Skeletal muscle satellite cell (primary cell): ENCODE data around the gene EGFL6.
"Not testable (repeated sequence)": the region's sequence is repeated elsewhere in the genome, so short reads cannot be mapped to it uniquely, and the experiment has no call there.

Experiments used
- H3K27me3 ChIP-seq: 2 replicates; pipeline ENCODE4 v1.7.0; 2013; ENCODE audit warnings: low read length; ENCODE audit not compliant: control insufficient read depth, insufficient read depth
- H3K36me3 ChIP-seq: 2 replicates; pipeline ENCODE4 v1.7.0; 2013; ENCODE audit warnings: mild to moderate bottlenecking, control low read depth, low read length; ENCODE audit not compliant: insufficient read depth
- H3K4me1 ChIP-seq: 2 replicates; pipeline ENCODE4 v1.7.0; 2013; ENCODE audit warnings: low read length; ENCODE audit not compliant: control insufficient read depth, insufficient read depth
- H3K4me2 ChIP-seq: 2 replicates; pipeline ENCODE4 v1.7.0; 2013; ENCODE audit warnings: mild to moderate bottlenecking, low read length
- H3K4me3 ChIP-seq: 2 replicates; pipeline ENCODE4 v1.7.0; 2013; ENCODE audit warnings: low read length
- H3K9ac ChIP-seq: 2 replicates; pipeline ENCODE4 v1.7.0; 2013; ENCODE audit warnings: mild to moderate bottlenecking, low read depth, low read length, moderate library complexity
- H3K9me3 ChIP-seq: replicated peaks from 2 replicates; pipeline ENCODE4 v1.7.0; 2013; ENCODE audit warnings: mild to moderate bottlenecking, control low read depth, low read length

The EGFL6 gene

GRCh38 chrX:13638826-13639225, 69.4 kb downstream of the EGFL6 start:
- Histone ChIP-seq H3K9me3 (no peaks in the 10 kb centered on the region), H3K27me3 (peaks cover 12% of the 10 kb centered on the region), H3K36me3 (no peaks in the 10 kb centered on the region), H3K4me3 (no peak overlapping the region), H3K9ac (no peak overlapping the region), H3K4me2 (no peak overlapping the region), H3K4me1 (no peaks in the 10 kb centered on the region)

GRCh38 chrX:13641684-13642083, 72.3 kb downstream of the EGFL6 start:
- not testable (repeated sequence) for H3K4me2 ChIP-seq, H3K36me3 ChIP-seq, H3K9me3 ChIP-seq, H3K9ac ChIP-seq, H3K27me3 ChIP-seq, H3K4me3 ChIP-seq, H3K4me1 ChIP-seq

DNA sequence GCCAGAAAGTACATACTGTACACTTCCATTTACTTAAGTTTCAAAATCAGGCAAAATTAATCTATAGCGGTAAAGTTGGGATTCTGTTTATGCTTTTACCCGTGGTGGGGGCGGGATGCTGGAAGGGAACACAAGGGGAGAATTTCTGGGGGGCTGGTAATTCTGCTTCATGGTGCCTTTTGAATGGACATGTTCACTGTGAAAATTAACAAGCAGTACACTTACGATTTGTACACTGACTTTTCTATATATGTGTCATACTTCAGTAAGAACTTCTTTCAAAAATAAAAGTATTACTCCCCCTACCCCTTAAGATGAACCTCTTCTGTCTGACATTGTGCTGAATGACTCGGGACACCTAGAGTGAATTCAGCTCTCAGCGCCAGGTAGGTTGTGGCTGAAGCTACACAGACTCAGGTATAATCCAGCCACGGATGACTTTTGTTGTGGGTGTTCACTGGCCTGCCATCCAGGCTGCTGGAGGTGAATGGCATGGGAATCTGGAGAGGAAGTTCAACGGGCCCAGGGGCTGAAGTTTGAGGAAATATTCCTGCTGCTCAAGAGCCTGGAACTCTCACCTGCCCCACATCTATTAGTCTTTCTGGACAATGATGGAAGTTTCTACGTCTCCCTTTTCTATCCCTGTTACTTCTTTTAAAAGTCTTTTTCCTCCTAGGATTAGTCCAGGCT, 76.2 kb downstream of the EGFL6 start:
- H3K4me2 ChIP-seq = no peak overlapping the region
- H3K4me1 ChIP-seq = peaks cover 4% of the 10 kb centered on the region
- H3K27me3 ChIP-seq = peaks cover 2% of the 10 kb centered on the region
- H3K4me3 ChIP-seq = no peak overlapping the region
- no peaks in the 10 kb centered on the region for H3K9me3 ChIP-seq
- no peaks in the 10 kb centered on the region for H3K36me3 ChIP-seq
- H3K9ac ChIP-seq = no peak overlapping the region

DNA sequence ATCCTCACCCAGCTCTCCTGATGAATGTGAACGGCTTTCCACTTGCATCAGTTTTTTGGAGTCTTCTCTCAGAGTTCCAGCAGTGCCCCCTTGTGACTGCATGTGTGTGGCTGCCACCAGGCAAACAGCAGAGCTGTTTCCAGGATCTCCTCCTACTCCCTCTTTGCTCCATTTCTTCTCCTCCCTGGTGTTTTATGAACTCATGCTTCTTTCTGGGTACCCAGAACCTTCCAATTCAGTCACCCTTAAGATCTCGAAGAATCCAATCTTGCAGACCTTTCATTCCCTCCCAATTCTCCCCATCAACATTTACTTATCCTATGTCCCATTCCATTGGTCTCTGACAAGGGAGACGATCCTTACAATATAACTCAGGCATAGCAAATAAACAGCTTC, 76.8 kb downstream of the EGFL6 start:
- Histone ChIP-seq H3K9ac (no peak overlapping the region), H3K36me3 (no peaks in the 10 kb centered on the region)

GRCh38 chrX:13647709-13648212, 78.4 kb downstream of the EGFL6 start:
- H3K4me3 ChIP-seq = no peak overlapping the region
- H3K27me3 ChIP-seq = peaks cover 2% of the 10 kb centered on the region
- H3K4me1 ChIP-seq = peaks cover 4% of the 10 kb centered on the region
- no peak overlapping the region for H3K9ac ChIP-seq
- H3K4me2 ChIP-seq = no peak overlapping the region
- no peaks in the 10 kb centered on the region for H3K9me3 ChIP-seq
- no peaks in the 10 kb centered on the region for H3K36me3 ChIP-seq

More for the DNA sequence above, 76.8 kb downstream of the EGFL6 start:
- peaks cover 2% of the 10 kb centered on the region for H3K27me3 ChIP-seq
- H3K4me1 ChIP-seq = peaks cover 4% of the 10 kb centered on the region
- H3K9me3 ChIP-seq = no peaks in the 10 kb centered on the region
- no peak overlapping the region for H3K4me3 ChIP-seq
- no peak overlapping the region for H3K4me2 ChIP-seq

DNA sequence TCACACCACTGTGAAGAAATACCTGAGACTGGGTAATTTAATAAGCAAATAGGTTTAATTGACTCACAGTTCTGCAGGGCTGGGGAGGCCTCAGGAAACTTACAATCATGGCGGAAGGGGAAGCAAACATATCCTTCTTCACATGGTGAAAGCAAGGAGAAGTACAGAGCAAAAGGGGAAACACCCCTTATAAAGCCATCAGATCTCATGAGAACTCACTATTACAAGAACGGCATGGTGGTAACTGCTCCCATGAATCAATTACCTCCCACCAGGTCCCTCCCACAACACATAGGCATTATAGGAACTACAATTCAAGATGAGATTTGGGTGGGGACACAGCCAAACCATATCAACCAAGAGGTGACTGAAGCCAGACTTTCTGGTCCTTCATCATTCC, 78.9 kb downstream of the EGFL6 start:
- H3K36me3 ChIP-seq, H3K9ac ChIP-seq, H3K4me2 ChIP-seq, H3K9me3 ChIP-seq, H3K4me1 ChIP-seq, H3K4me3 ChIP-seq, H3K27me3 ChIP-seq: not testable (repeated sequence)

GRCh38 chrX:13649838-13650237, 80.4 kb downstream of the EGFL6 start:
- H3K27me3 ChIP-seq = no peaks in the 10 kb centered on the region
- peaks cover 8% of the 10 kb centered on the region for H3K4me1 ChIP-seq
- no peak overlapping the region for H3K4me2 ChIP-seq
- no peaks in the 10 kb centered on the region for H3K9me3 ChIP-seq
- H3K36me3 ChIP-seq = no peaks in the 10 kb centered on the region
- no peak overlapping the region for H3K9ac ChIP-seq
- H3K4me3 ChIP-seq = no peak overlapping the region

GRCh38 chrX:13650318-13650717, 80.9 kb downstream of the EGFL6 start:
- Histone ChIP-seq H3K9me3 (no peaks in the 10 kb centered on the region), H3K36me3 (no peaks in the 10 kb centered on the region), H3K9ac (no peak overlapping the region), H3K27me3 (no peaks in the 10 kb centered on the region), H3K4me3 (no peak overlapping the region), H3K4me2 (no peak overlapping the region), H3K4me1 (peaks cover 8% of the 10 kb centered on the region)

- Histone ChIP-seq H3K36me3 (no peaks in the 10 kb centered on the region), H3K4me1 (peaks cover 8% of the 10 kb centered on the region), H3K27me3 (no peaks in the 10 kb centered on the region), H3K9me3 (no peaks in the 10 kb centered on the region), H3K4me2 (no peak overlapping the region), H3K9ac (no peak overlapping the region), H3K4me3 (no peak overlapping the region)
Measured at GRCh38 chrX:13651150-13651549, 81.7 kb downstream of the EGFL6 start.

DNA sequence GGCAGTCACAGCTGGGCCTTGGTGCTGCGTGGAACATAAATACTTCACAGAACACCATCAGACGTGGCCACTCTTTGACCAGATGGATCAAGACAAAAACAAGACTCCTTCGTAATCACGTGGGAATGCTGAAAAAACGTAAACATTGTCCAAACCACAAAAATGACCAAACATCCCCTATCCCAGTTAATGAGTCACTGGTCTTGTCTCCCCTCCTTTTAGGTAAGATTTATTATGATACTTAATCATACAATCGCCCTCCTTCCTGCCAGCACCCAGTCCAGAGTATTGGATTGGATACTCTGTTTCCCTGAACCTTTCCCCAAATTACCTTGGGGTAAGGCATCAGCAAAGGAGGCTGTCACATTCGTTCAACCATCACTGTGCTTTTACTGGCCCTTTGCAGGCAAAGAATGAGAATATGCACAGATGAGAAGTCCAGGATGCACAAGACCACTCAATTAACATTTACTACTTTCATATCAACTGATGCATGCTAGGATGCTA, 82.9 kb downstream of the EGFL6 start:
- peak overlapping the region; percentile 87 for H3K9ac ChIP-seq

DNA sequence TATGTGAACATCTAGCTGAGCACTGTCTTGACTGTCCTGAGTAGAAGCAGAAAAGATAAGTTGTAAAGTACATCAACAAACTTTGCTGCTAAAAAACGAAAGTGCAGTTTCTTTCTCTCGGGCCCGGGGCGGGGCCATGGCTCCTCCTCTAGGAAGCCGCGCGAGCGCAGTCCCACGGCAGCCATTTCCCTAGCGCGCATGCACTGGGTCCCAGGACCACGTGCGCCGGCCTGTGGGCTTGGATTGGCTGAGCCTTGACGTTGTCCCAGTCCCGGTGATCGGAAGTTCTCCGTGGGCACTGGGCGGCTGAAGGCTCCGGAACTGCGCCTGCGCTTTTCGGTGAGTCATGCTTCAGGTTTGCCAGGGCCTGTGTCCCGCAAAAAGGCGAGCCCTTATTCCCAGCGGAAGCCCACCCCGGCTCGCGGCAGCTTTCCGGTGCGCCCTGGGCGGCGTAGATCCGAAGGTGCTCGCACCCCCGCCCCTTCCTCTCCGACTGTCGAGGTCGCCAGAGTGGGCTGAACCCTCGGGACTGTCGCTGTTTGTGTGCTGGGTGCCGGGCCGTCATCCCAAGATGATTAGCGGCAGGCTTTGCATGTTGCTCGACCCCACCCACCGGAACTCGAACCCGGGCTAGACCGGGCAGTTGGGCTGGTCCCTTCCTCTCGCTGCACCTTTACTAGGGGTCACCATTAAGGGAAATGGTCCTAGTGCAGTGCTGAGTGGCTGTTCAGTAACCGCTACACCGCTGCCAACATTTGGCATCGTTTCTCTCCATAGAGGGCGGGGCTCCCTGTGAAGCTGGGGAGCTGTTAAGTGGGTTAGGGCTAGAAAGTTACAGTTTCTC, 83.7 kb downstream of the EGFL6 start, which contains the start of gene TCEANC:
Gene TCEANC (plus strand): TSS at position 292 of the 844 bp plus-strand sequence. CDS start 9,368 bp downstream, outside the sequence.
- Histone ChIP-seq H3K27me3 (no peaks in the 10 kb centered on the region), H3K4me1 (peaks cover 4% of the 10 kb centered on the region), H3K4me3 (peak within 1 kb of the TSS; percentile 79), H3K9me3 (no peaks in the 10 kb centered on the region), H3K4me2 (peak within 1 kb of the TSS; percentile 88), H3K36me3 (no peaks in the 10 kb centered on the region), H3K9ac (peak within 1 kb of the TSS; percentile 87)

More for the DNA sequence above, 82.9 kb downstream of the EGFL6 start:
- H3K4me3 ChIP-seq = peak overlapping the region; percentile 79
- H3K4me1 ChIP-seq = peaks cover 8% of the 10 kb centered on the region
- H3K9me3 ChIP-seq = no peaks in the 10 kb centered on the region
- no peaks in the 10 kb centered on the region for H3K27me3 ChIP-seq
- H3K4me2 ChIP-seq = peak overlapping the region; percentile 88
- no peaks in the 10 kb centered on the region for H3K36me3 ChIP-seq
